A673 (cell line): Measurements from ENCODE around the gene RAD21L1.

Experiments used
- EZH2 ChIP-seq: fragments of 200-600 bp; sonication (generic); IDR thresholded peaks from 2 replicates; pipeline ENCODE4 v1.6.1; 2017; ENCODE audit warnings: borderline replicate concordance, low read depth, mild to moderate bottlenecking, mixed read lengths, antibody characterized with exemption, low read length; ENCODE audit not compliant: poor library complexity, severe bottlenecking
- TF ChIP-seq, protein P1 (sequence below): fragments of 300-800, 200-600 bp; sonication (generic); conservative IDR thresholded peaks from 2 replicates; pipeline ENCODE4 v1.5.1; 2017; ENCODE audit warnings: low read depth, mild to moderate bottlenecking, antibody characterized with exemption, low read length, moderate library complexity, mixed read lengths

DNA sequence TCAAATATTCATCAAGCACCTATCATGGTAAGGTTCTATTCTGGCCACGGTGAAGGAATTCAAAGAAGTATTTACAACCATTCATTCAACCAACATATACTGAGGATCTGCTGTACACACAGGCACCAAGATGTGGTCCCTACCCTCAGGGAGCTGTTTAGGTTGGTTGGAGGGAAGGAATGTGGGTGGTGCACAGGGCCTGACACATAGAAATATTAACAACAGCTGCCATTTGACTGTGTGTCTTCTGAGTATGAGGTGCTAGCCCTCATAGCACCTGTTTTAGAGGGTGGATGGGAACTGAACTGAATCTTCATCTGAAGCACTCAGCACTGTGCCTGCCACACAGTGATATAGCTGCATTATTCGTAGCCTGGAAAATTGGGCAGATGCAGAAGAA lies 47.5 kb downstream of the RAD21L1 start:
- TF ChIP-seq, protein P1, sequence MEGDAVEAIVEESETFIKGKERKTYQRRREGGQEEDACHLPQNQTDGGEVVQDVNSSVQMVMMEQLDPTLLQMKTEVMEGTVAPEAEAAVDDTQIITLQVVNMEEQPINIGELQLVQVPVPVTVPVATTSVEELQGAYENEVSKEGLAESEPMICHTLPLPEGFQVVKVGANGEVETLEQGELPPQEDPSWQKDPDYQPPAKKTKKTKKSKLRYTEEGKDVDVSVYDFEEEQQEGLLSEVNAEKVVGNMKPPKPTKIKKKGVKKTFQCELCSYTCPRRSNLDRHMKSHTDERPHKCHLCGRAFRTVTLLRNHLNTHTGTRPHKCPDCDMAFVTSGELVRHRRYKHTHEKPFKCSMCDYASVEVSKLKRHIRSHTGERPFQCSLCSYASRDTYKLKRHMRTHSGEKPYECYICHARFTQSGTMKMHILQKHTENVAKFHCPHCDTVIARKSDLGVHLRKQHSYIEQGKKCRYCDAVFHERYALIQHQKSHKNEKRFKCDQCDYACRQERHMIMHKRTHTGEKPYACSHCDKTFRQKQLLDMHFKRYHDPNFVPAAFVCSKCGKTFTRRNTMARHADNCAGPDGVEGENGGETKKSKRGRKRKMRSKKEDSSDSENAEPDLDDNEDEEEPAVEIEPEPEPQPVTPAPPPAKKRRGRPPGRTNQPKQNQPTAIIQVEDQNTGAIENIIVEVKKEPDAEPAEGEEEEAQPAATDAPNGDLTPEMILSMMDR = no peak
- no peak for TF ChIP-seq EZH2
